Mammary epithelial cell (primary cell): ENCODE results near the gene OST4.

Experiments
- EZH2 ChIP-seq: IDR thresholded peaks from 2 replicates; pipeline ENCODE4 v1.6.1; 2012; ENCODE audit warnings: low read length, inconsistent platforms, borderline replicate concordance
- TF ChIP-seq, protein P1 (sequence below), 2 donors: IDR thresholded peaks in 1 of 2; conservative IDR thresholded peaks in 1 of 2; 2 replicates each; pipeline ENCODE4 v1.5.1; 2011 to 2012; ENCODE audit warnings: inconsistent platforms in 2 of 2, low read length in 2 of 2, mild to moderate bottlenecking in 2 of 2, control low read depth in 1 of 2, low read depth in 1 of 2; ENCODE audit not compliant: insufficient read depth in 1 of 2; ENCODE audit errors: extremely low read depth in 1 of 2

DNA sequence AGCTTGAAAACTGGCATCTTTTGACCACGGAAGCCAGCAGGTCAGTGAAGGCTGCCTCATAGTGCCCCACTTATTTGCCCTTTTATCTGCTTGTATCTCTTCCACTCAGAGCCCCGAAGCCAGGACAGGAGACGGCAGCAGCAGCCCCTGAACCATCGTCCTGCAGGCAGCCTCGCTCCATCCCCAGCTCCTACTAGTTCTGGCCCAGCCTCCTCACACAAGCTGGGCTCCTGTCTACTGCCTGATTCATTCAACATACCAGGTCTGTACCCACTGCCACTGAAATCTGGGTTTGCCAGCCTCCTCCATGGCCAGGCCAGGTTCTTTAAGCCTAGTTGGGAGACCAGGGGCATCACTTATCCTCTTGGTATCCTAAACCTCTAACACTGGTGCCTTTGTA is 4.1 kb downstream of the OST4 start:
- TF ChIP-seq, protein P1, sequence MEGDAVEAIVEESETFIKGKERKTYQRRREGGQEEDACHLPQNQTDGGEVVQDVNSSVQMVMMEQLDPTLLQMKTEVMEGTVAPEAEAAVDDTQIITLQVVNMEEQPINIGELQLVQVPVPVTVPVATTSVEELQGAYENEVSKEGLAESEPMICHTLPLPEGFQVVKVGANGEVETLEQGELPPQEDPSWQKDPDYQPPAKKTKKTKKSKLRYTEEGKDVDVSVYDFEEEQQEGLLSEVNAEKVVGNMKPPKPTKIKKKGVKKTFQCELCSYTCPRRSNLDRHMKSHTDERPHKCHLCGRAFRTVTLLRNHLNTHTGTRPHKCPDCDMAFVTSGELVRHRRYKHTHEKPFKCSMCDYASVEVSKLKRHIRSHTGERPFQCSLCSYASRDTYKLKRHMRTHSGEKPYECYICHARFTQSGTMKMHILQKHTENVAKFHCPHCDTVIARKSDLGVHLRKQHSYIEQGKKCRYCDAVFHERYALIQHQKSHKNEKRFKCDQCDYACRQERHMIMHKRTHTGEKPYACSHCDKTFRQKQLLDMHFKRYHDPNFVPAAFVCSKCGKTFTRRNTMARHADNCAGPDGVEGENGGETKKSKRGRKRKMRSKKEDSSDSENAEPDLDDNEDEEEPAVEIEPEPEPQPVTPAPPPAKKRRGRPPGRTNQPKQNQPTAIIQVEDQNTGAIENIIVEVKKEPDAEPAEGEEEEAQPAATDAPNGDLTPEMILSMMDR (conservative IDR thresholded peaks at IDR 0.05 in 1 of 2, IDR thresholded peaks at IDR 0.05 in 1 of 2; ENCODE audit: extremely low read depth in 1 of 2, insufficient read depth in 1 of 2, low read depth in 1 of 2, low read length in 2 of 2), result no peak
- TF ChIP-seq EZH2, result no peak
